ENCODE results near the gene MYH6. TPM values are rescaled to one million over a fixed set of nuclear protein-coding genes. Genes with fewer than 3 reads are reported as not detected.

MYH6 gene
- total RNA-seq, 2 donors from 2014 or later = 0.26 to 1.6 TPM

GRCh38 chr14:23365732-23366425, 42.2 kb downstream of the MYH6 start:
- peaks cover 0 to 20% of the 10 kb centered on the region in 2 donors for H3K27me3 ChIP-seq
- peaks cover 11% of the 10 kb centered on the region for H3K4me1 ChIP-seq
- DNase-seq = no peak
- H3K27ac ChIP-seq = peak overlapping the region in 2 of 4 donors; percentile 21 to 30
- ATAC-seq = no peak
- WGBS, 2 donors = 13 to 28% methylated on average over 24 to 48 of the region's 51 CpGs
- no peaks in the 10 kb centered on the region for H3K36me3 ChIP-seq (replicated peaks in 1 of 2; ENCODE audit: insufficient read depth in 1 of 2, low read depth in 2 of 2)
- intact Hi-C loops (cut with DNase I) = no loop called here
- H3K9me3 ChIP-seq = no peaks in the 10 kb centered on the region
- TF ChIP-seq POLR2A (IDR thresholded peaks at IDR 0.05) (peak in 1 of 3 donors; percentile 10), CTCF (IDR thresholded peaks at IDR 0.05) (no peak)
- H3K4me3 ChIP-seq = no peak overlapping the region

- peak; percentile 41 for ATAC-seq
- Histone ChIP-seq H3K4me3 (no peak within 1 kb of the TSS), H3K9me3 (no peaks in the 10 kb centered on the region), H3K4me1 (peaks cover 11% of the 10 kb centered on the region), H3K27me3 (peaks cover 0 to 20% of the 10 kb centered on the region in 2 donors), H3K27ac (peak within 1 kb of the TSS in 2 of 4 donors; percentile 21 to 45), H3K36me3 (replicated peaks in 1 of 2; ENCODE audit: insufficient read depth in 1 of 2, low read depth in 2 of 2) (no peaks in the 10 kb centered on the region)
- TF ChIP-seq CTCF (IDR thresholded peaks at IDR 0.05) (no peak), POLR2A (IDR thresholded peaks at IDR 0.05) (no peak)
- intact Hi-C loops (cut with DNase I) = no loop called here
- 13 to 62% methylated on average over 10 to 73 of the region's 74 CpGs for WGBS, 2 donors
- peak in 1 of 4 donors; percentile 24 for DNase-seq
These were observed 42.9 kb downstream of the MYH6 start, which contains the start of gene EFS for GRCh38 chr14:23365036-23365731. EFS (minus strand) TSS chr14:23365172; CDS start chr14:23365025, 147 bp downstream.

- Histone ChIP-seq H3K36me3 (replicated peaks in 1 of 2; ENCODE audit: insufficient read depth in 1 of 2, low read depth in 2 of 2) (no peaks in the 10 kb centered on the region), H3K27ac (peak overlapping the region in 2 of 4 donors; percentile 14 to 45), H3K4me3 (no peak overlapping the region), H3K9me3 (no peaks in the 10 kb centered on the region), H3K4me1 (peaks cover 11% of the 10 kb centered on the region), H3K27me3 (peaks cover 0 to 20% of the 10 kb centered on the region in 2 donors)
- DNase-seq = no peak
- ATAC-seq = no peak
- no peak for TF ChIP-seq POLR2A (IDR thresholded peaks at IDR 0.05)
- no peak for TF ChIP-seq CTCF (IDR thresholded peaks at IDR 0.05)
- intact Hi-C loops (cut with DNase I) = no loop called here
- 51 to 55% methylated on average over 20 to 21 of the region's 21 CpGs for WGBS, 2 donors
These were observed 43.7 kb downstream of the MYH6 start for GRCh38 chr14:23364164-23365035.

- no peaks in the 10 kb centered on the region for H3K9me3 ChIP-seq
- H3K4me3 ChIP-seq = no peak overlapping the region
- ATAC-seq = no peak
- H3K36me3 ChIP-seq (replicated peaks in 1 of 2; ENCODE audit: insufficient read depth in 1 of 2, low read depth in 2 of 2) = no peaks in the 10 kb centered on the region
- intact Hi-C loops (cut with DNase I) = no loop called here
- H3K27me3 ChIP-seq = peaks cover 0 to 20% of the 10 kb centered on the region in 2 donors
- H3K27ac ChIP-seq = no peak overlapping the region
- DNase-seq = no peak
- 52 to 56% methylated on average over 3 of the region's 3 CpGs for WGBS, 2 donors
- H3K4me1 ChIP-seq = peaks cover 11% of the 10 kb centered on the region
- TF ChIP-seq CTCF (IDR thresholded peaks at IDR 0.05) = no peak
- TF ChIP-seq POLR2A (IDR thresholded peaks at IDR 0.05) = no peak
These were observed 45.9 kb downstream of the MYH6 start for GRCh38 chr14:23362200-23362599.

Measured in body of pancreas (tissue), 4 donors.